ENCODE measurements around the gene ZNF638.
"Not testable (repeated sequence)": the region's sequence is repeated elsewhere in the genome, so short reads cannot be mapped to it uniquely, and the experiment has no call there.

ZNF638 gene

GRCh38 chr2:71416866-71417265, 85.3 kb downstream of the ZNF638 start:
- not testable (repeated sequence) for DNase-seq

GRCh38 chr2:71417300-71418202, 86.0 kb downstream of the ZNF638 start:
- DNase-seq: peak; percentile 15

DNA sequence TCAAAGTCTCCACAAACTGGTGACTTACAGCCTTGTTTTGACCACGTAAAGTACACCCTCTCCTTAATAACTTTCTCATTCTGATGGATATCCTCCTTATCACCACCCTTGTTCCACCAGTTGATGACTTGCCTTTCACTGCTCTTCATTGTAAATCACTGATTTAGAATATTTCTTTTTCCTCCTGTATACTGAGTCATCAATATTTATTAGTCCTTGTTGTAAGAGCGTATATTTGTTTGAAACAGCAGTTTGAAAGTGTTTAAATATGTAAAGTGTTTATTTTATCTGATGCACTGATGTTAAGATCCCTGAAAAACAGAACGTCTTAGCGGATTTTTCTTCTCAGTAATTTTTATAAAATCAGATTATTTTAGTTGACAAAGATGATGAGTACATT, 87.6 kb downstream of the ZNF638 start:
- DNase-seq: no peak

- no peak for DNase-seq
Observed at GRCh38 chr2:71419976-71420375, 88.4 kb downstream of the ZNF638 start.

DNA sequence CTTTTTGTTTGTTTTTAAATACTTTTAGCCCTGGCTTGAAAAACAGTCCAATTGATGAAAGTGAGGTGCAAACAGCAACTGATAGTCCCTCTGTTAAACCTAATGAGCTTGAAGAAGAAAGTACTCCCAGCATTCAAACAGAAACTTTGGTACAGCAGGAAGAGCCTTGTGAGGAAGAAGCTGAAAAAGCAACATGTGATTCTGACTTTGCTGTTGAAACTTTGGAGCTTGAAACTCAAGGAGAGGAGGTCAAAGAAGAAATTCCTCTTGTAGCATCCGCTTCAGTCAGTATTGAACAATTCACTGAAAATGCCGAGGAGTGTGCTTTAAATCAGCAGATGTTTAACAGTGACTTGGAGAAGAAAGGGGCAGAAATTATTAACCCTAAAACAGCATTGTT, 91.2 kb downstream of the ZNF638 start:
- no peak for DNase-seq

- no peak for DNase-seq
Observed at GRCh38 chr2:71423817-71424420, 92.3 kb downstream of the ZNF638 start.

DNA sequence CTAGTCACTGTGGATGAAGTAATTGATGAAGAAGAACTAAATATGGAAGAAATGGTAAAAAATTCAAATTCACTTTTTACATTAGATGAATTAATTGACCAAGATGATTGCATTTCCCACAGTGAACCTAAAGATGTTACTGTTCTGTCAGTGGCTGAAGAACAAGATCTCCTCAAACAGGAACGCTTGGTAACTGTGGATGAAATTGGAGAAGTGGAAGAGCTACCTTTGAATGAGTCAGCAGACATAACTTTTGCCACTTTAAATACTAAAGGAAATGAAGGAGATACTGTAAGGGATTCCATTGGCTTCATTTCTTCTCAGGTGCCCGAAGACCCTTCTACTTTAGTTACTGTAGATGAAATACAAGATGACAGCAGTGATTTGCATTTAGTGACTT, 95.1 kb downstream of the ZNF638 start:
- no peak for DNase-seq

DNA sequence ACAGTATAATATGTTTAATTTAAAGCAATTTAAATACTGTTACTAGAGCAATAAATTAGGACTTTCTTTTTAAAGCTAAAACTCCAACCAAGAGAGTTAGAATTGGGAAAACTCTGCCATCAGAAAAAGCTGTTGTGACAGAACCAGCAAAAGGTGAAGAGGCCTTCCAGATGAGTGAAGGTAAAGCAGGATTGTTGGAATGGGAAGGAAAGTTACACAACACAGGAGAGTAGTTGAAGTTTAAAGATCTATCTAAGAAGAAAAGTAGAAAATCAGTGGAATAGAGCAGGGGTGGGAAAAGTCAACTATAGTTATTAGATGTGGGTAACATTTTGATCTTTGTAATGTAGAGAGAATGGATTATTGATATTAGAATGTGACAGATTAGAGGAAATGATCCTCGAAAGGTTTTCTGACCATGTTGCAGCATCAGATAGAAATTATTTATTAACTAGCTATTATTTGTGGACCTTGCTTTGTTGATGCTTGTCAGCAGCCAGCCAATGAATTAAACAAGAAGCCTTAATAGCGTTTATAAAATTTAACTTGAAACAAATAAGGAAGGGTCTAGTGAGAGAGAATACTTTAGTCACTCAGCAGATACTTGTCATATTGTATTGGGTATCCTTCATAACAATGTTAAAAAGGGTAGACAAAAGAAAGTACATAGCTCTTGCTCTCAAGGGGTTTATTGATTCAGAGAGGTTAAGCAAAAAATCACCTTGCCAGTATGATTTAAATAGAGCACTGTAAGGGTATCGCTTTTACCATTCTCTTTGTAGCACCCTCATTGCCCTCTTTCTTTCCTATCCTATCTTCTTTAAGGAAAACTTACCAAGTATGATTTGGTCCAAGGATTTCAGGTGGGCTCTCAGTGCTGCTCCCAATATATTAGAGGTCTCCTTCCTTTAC, 97.1 kb downstream of the ZNF638 start:
- no peak for DNase-seq

- not testable (repeated sequence) for DNase-seq
Observed at GRCh38 chr2:71445142-71445541, 113.6 kb downstream of the ZNF638 start.

GRCh38 chr2:71446505-71446904, 114.9 kb downstream of the ZNF638 start:
- no peak for DNase-seq

DNA sequence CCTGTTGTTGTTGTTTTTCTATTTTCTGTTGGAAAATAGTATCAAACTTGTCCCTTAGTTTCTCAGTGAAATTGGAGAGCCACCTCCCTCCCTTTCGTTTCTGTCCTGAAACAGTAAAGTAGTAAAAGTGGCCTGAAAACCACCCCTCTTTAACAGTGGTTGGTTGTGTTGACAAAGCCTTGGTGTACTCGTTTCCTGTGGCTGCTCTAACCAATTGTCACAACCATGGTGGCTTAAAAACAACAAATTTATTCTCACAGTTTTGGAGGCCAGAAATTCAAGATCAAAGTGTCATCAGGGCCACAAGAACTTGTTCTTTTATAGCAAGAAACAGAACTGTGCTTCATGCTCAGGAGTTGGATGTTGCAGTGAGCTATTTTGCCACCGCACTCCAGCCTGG, 117.8 kb downstream of the ZNF638 start:
- no peak for DNase-seq

DNA sequence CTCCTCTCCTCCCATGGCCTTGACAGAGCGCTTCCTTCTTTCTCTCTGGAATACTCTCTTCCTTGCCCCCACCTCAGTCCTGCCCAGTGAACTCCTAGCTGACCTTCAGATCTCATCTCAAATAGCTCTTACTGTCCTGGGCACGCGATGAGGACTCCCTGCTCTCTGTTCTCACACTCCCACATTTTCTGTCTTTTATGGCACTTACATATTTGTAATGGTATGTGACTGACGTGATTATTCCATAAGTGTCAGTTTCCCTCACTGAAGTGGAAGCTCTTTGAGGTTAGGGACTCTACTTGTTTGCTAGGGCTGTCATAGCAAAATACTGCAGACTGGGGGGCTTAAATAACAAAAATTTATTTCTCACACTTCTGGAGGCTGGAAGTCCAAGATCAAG, 120.1 kb downstream of the ZNF638 start:
- DNase-seq: no peak

- peak; percentile 61 for DNase-seq
Observed at GRCh38 chr2:71452565-71452964, 121.0 kb downstream of the ZNF638 start.

DNA sequence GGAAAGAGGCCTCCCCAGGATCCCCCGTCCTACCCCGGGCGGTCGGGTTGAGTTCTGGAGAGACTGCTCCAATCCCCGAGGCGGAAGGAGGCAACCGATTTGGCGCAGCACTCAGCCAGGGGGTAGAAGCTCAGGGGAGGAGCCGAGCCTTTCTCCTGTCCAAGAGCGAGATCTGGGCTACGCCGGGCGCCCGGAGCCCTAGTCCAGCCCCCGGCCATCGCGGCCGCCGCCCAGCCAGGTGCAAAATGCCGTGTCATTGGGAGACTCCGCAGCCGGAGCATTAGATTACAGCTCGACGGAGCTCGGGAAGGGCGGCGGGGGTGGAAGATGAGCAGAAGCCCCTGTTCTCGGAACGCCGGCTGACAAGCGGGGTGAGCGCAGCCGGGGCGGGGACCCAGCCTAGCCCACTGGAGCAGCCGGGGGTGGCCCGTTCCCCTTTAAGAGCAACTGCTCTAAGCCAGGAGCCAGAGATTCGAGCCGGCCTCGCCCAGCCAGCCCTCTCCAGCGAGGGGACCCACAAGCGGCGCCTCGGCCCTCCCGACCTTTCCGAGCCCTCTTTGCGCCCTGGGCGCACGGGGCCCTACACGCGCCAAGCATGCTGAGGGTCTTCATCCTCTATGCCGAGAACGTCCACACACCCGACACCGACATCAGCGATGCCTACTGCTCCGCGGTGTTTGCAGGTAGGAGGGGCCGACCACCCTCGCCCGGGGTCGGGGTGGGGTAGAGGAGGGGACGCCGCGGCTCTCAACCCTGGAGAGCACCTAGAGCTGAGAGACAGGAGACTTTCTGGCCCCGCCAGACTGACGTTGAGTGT, 122.0 kb downstream of the ZNF638 start, which contains the start of gene DYSF:
DYSF (plus strand) TSS at position 158 of the 817 bp plus-strand sequence.
- peak; percentile 52 for DNase-seq

DNA sequence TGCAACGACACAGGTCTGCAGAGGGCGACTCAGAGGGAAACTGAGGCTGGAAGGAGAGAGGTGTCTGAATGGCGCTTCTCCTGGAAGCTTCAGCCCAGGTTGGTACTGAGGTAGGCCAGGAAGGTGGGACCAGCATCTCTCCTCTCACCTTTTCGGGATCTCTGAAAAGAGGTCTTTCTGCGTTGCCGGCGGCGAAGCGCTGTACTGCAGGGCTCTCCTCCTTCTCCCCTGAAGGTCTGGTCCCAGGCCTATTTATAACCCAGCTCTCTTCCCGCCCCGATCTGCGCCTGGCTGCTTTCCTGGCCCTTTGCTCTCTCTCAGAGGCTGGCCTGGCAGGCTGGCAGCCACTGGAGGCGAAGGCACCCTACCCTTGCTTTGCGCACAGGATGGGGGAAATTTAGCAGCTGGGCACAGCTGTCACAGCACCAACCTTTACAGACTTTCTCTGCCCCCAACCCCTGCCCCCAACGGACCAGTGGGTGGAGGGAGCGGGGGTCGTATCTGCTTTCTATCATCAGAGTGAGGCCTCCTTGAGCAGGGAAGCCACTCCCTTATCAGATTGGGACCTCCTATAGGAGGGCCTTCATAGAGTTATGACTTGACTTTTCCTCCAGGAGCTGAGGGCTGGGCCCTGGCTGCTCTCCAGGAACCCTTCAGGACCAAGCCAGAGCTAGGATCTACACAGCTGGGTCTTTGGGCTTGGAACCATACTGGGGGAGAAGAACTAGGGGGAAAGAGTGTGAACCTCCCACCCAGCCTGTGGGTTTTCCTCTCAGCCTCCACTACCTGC, 122.8 kb downstream of the ZNF638 start:
- no peak for DNase-seq

GRCh38 chr2:71455011-71455740, 123.6 kb downstream of the ZNF638 start:
- DNase-seq: no peak

- DNase-seq: no peak
Observed at GRCh38 chr2:71455741-71456569, 124.4 kb downstream of the ZNF638 start.

DNA sequence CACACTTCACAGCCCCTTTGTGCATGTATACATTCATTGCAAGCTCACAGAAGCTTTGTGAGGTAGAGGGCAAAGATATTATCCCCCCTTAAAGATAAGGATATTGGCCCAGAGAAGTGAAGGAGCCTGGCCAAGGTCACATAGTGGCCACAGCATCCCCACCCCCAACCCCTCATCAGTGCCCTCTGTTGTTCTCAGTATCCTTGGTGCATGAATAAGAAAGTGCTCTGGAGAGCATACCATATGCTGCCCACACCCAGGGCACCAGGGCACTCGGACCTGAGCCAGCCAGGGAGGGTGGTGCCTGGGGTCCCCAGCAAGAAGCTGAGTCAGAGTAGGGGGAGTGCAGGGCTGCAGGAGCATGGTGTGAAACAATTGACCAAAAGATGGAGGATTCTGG, 125.0 kb downstream of the ZNF638 start:
- no peak for DNase-seq

GRCh38 chr2:71457123-71457915, 125.7 kb downstream of the ZNF638 start:
- DNase-seq: no peak
